ENCODE measurements around the gene VTI1A. TPM values are rescaled to one million over a fixed set of nuclear protein-coding genes. Genes with fewer than 3 reads are reported as not detected.

VTI1A gene
- total RNA-seq, 1 donor from 2014 or later: 29.7 TPM

DNA sequence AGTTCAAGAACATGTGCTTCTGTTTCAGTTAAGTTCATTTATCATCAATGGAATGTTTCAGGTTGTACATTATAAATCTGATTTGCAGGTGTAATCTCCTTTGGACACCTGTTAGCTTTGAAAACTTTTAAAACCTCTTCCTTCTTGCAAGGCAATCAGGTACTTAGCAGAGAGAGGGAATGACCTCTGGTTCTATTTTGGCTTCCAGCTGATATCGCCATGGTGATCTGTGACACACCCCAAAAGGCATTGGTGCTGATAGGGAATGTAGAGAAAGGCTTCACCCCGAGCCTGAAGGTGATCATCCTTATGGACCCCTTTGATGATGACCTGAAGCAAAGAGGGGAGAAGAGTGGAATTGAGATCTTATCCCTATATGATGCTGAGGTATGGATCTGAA is 37.7 kb upstream of the VTI1A start:
- no peak overlapping the region for H3K4me3 ChIP-seq
- DNase-seq (no peak), ATAC-seq (no peak)
- intact Hi-C loops (cut with DNase I): no loop called here
- H3K27me3 ChIP-seq: no peaks in the 10 kb centered on the region
- no peaks in the 10 kb centered on the region for H3K9me3 ChIP-seq
- peaks cover 73% of the 10 kb centered on the region for H3K36me3 ChIP-seq
- no peaks in the 10 kb centered on the region for H3K4me1 ChIP-seq
- TF ChIP-seq, protein P1, sequence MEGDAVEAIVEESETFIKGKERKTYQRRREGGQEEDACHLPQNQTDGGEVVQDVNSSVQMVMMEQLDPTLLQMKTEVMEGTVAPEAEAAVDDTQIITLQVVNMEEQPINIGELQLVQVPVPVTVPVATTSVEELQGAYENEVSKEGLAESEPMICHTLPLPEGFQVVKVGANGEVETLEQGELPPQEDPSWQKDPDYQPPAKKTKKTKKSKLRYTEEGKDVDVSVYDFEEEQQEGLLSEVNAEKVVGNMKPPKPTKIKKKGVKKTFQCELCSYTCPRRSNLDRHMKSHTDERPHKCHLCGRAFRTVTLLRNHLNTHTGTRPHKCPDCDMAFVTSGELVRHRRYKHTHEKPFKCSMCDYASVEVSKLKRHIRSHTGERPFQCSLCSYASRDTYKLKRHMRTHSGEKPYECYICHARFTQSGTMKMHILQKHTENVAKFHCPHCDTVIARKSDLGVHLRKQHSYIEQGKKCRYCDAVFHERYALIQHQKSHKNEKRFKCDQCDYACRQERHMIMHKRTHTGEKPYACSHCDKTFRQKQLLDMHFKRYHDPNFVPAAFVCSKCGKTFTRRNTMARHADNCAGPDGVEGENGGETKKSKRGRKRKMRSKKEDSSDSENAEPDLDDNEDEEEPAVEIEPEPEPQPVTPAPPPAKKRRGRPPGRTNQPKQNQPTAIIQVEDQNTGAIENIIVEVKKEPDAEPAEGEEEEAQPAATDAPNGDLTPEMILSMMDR (IDR thresholded peaks at IDR 0.05): no peak
- no peak overlapping the region for H3K27ac ChIP-seq

DNA sequence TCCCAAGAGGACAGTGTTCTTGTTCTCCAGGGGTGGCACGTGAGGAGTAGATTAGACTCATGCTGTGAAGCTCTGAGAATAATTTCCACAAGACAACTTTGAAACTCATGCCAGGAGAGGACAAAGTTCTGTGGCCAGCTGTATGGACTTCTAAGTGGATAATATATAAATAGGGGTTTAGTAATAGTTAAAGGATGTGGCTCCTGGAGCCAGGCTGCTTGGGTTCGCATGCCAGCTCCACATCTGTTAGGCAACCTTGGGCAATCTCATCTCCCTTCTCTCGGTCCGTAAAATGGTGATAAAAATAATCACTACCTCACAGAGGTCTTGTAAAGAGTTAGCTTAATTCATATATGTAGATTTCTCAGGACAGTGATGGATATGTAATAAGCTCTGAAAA is 37.3 kb upstream of the VTI1A start:
- Histone ChIP-seq H3K36me3 (peaks cover 77% of the 10 kb centered on the region), H3K4me3 (no peak overlapping the region), H3K27me3 (no peaks in the 10 kb centered on the region), H3K4me1 (no peaks in the 10 kb centered on the region), H3K27ac (no peak overlapping the region), H3K9me3 (no peaks in the 10 kb centered on the region)
- intact Hi-C loops (cut with DNase I): no loop called here
- DNase-seq: no peak
- ATAC-seq: no peak
- TF ChIP-seq, protein P1 (IDR thresholded peaks at IDR 0.05): no peak

DNA sequence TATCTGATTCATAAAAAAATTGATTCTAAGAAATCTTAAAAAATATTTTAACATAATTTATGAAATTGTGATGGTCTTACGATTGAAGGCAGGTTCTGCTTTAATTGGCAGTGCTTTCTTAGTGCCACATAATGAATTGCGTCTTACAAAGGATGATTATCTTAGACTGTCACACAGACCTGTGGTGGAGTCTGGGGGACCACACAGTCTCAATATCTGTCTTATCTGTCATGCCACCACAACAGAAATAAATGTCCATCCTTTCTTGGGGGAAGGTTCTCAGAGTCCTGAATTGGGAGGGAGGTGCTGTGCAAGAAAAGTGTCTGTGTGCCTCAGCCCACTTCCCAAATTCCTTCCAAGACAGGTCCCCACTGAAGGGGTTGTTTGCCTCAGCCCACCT is 34.3 kb upstream of the VTI1A start:
- intact Hi-C loops (cut with DNase I): no loop called here
- no peak overlapping the region for H3K27ac ChIP-seq
- no peaks in the 10 kb centered on the region for H3K4me1 ChIP-seq
- no peak for DNase-seq
- peaks cover 77% of the 10 kb centered on the region for H3K36me3 ChIP-seq
- H3K4me3 ChIP-seq: no peak overlapping the region
- no peak for ATAC-seq
- H3K9me3 ChIP-seq: no peaks in the 10 kb centered on the region
- no peaks in the 10 kb centered on the region for H3K27me3 ChIP-seq
- TF ChIP-seq, protein P1 (IDR thresholded peaks at IDR 0.05): no peak

DNA sequence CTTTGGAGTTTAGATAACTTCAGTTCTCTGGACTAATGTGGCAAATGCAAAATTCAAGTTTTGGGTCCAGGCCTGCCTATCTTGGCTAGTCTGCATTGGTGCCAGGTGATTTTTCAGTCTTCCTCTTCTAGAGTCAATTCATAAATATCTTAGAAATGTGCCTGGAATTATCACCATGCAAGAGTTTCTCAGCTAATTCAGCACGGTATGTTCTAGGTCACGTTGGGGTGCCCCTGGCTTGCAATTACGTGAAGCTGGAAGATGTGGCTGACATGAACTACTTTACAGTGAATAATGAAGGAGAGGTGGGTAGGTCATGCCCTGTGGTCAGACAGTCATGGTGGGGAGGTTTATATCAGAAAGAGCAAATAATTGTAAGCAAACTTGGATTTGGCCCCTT is 25.3 kb upstream of the VTI1A start:
- H3K27ac ChIP-seq: no peak overlapping the region
- intact Hi-C loops (cut with DNase I): no loop called here
- ATAC-seq: no peak
- H3K36me3 ChIP-seq: peaks cover 80% of the 10 kb centered on the region
- no peaks in the 10 kb centered on the region for H3K27me3 ChIP-seq
- H3K4me3 ChIP-seq: no peak overlapping the region
- H3K4me1 ChIP-seq: no peaks in the 10 kb centered on the region
- DNase-seq: no peak
- H3K9me3 ChIP-seq: no peaks in the 10 kb centered on the region
- TF ChIP-seq, protein P1 (IDR thresholded peaks at IDR 0.05): no peak

DNA sequence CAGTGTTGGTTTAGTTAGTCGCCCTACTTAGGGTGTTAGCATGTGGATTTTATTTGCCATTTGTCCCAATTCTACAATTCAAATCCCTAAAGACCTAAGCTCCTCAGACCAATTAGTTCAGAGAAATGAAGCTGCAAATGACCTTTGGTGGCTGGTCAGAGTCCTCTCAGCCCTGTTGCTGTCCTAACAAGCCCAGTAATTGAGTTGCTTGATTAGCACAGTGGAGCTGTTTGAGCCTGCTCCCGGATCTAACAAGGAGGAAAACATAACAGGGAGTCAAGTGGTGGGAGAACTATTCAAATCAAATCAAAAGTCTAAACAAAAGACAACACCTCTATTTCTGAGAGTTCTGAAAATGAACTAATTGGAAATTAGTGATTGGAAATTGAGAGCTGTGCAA is 22.4 kb upstream of the VTI1A start:
- TF ChIP-seq, protein P1 (IDR thresholded peaks at IDR 0.05): no peak
- no peak overlapping the region for H3K4me3 ChIP-seq
- peaks cover 84% of the 10 kb centered on the region for H3K36me3 ChIP-seq
- H3K27me3 ChIP-seq: no peaks in the 10 kb centered on the region
- no peaks in the 10 kb centered on the region for H3K9me3 ChIP-seq
- no peak overlapping the region for H3K27ac ChIP-seq
- ATAC-seq (no peak), DNase-seq (no peak)
- intact Hi-C loops (cut with DNase I): no loop called here
- no peaks in the 10 kb centered on the region for H3K4me1 ChIP-seq

DNA sequence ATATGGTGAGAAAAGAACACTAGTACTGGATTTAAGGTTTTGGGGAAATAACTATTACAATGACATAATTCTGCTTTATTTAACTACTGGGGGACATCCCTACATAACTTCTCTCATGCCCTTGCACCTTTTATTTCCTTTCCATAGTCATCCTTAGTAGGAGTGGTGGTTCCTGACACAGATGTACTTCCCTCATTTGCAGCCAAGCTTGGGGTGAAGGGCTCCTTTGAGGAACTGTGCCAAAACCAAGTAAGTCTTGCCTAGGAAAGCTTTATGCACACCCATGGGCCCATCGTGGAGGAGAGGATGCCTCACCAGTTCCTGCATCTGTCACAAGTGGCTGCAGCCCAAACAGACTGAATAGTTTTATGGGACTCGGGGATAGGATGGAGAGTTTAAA is 20.9 kb upstream of the VTI1A start:
- no peaks in the 10 kb centered on the region for H3K9me3 ChIP-seq

More for the DNA sequence above, 20.9 kb upstream of the VTI1A start:
- Histone ChIP-seq H3K36me3 (peaks cover 95% of the 10 kb centered on the region), H3K27ac (no peak overlapping the region), H3K4me3 (no peak overlapping the region), H3K27me3 (no peaks in the 10 kb centered on the region), H3K4me1 (no peaks in the 10 kb centered on the region)
- DNase-seq (no peak), ATAC-seq (no peak)
- TF ChIP-seq, protein P1 (IDR thresholded peaks at IDR 0.05): no peak
- intact Hi-C loops (cut with DNase I): no loop called here

Measured in upper lobe of right lung (tissue), 1 donor.